Kidney (tissue), 14 donors: ENCODE results near the gene ETNPPL. TPM values are rescaled to one million over a fixed set of nuclear protein-coding genes. Genes with fewer than 3 reads are reported as not detected.
A peak's percentile ranks its signal among the peaks of the same experiment; 100 is the strongest.

Experiments
- DNase-seq, 5 donors: peaks; one replicate each; pipeline ENCODE4 v3.0.0-alpha.2; 2013 to 2020
- FAIRE-seq: peaks from 2 replicates; lab custom pipeline; 2012; peaks lifted over from hg19 to GRCh38; lab: Jason Lieb, UNC
- H3K27ac ChIP-seq, 2 donors: one replicate each; pipeline ENCODE4 v1.7.0; 2013; ENCODE audit warnings: low read depth in 2 of 2, low read length in 2 of 2, inconsistent platforms in 1 of 2
- H3K27me3 ChIP-seq: one replicate; pipeline ENCODE4 v1.7.1; 2013; ENCODE audit warnings: low read length, inconsistent platforms; ENCODE audit not compliant: control insufficient read depth, insufficient read depth
- H3K36me3 ChIP-seq, 3 donors: one replicate each; pipeline versions ENCODE4 v1.7.0 to v1.7.1; 2013; ENCODE audit warnings: low read length in 3 of 3, control low read depth in 1 of 3, inconsistent platforms in 1 of 3; ENCODE audit not compliant: insufficient read depth in 3 of 3, control insufficient read depth in 2 of 3
- H3K4me1 ChIP-seq, 3 donors: one replicate each; pipeline versions ENCODE4 v1.7.0 to v1.7.1; 2013; ENCODE audit warnings: low read length in 3 of 3, inconsistent platforms in 1 of 3, low read depth in 1 of 3; ENCODE audit not compliant: control insufficient read depth in 2 of 3, insufficient read depth in 2 of 3
- H3K4me3 ChIP-seq, 3 donors: one replicate each; pipeline versions ENCODE4 v1.7.0 to v1.8.1; 2013; ENCODE audit warnings: low read length in 3 of 3, control low read depth in 1 of 3, inconsistent platforms in 1 of 3
- H3K9ac ChIP-seq, 3 donors: one replicate each; pipeline versions ENCODE4 v1.7.0 to v1.7.1; 2013; ENCODE audit warnings: low read length in 3 of 3, control low read depth in 1 of 3, inconsistent platforms in 1 of 3
- H3K9me3 ChIP-seq, 3 donors: one replicate each; pipeline versions ENCODE4 v1.7.0 to v1.7.1; 2013; ENCODE audit warnings: low read length in 3 of 3, control low read depth in 1 of 3, inconsistent platforms in 1 of 3; ENCODE audit not compliant: control insufficient read depth in 2 of 3, insufficient read depth in 1 of 3
- CTCF ChIP-seq: IDR thresholded peaks from 3 replicates; pipeline ENCODE4 v1.5.1; 2012; ENCODE audit warnings: mild to moderate bottlenecking, moderate library complexity, borderline replicate concordance; ENCODE audit not compliant: insufficient read depth; ENCODE audit errors: extremely low read depth
- intact Hi-C: fragments of 100-400 bp; cut with DNase I; formaldehyde crosslinking; loops from one replicate; pipeline ENCODE4 v1.11.1; 2022
- polyA plus RNA-seq: library from polyadenylated mRNA; stranded (reverse); fragments of 350-450 nt; fragmentation: Illumina TruSeq; extraction: RNeasy Lipid Tissue Mini Kit (QIAGEN cat#74804); gene quantifications from one replicate; pipeline ENCODE4 v1.2.3, GENCODE V29; 2014; ENCODE audit warnings: low read depth, low replicate concordance; ENCODE audit not compliant: insufficient read depth
- total RNA-seq: library from RNA; stranded (reverse); fragmentation: NEBNext Ultra II Directional; extraction: Animal tissue kit (Norgen Biotek cat#: 25700); gene quantifications from one replicate; pipeline ENCODE4 v1.2.1, GENCODE V29; 2021
- donor health status: control.
- donor health status: control.
- donor health status: control.
- donor health status: control.
- donor health status: control.
- donor health status: DM: yes; HTN: yes; CAD: no.
- donor health status: Normal renal cell carcinoma (clear cell type).

ETNPPL gene
- total and polyA plus RNA-seq, 2 donors from 2014 or later = 1.7 TPM; not detected in 1

GRCh38 chr4:108774809-108775530, 12.1 kb upstream of the ETNPPL start:
- no peaks in the 10 kb centered on the region for H3K9me3 ChIP-seq
- intact Hi-C loops = no loop called here
- peak; percentile 14 for TF ChIP-seq CTCF
- no peak overlapping the region for H3K9ac ChIP-seq
- no peak for FAIRE-seq
- no peaks in the 10 kb centered on the region for H3K27me3 ChIP-seq
- no peak overlapping the region for H3K27ac ChIP-seq
- no peaks in the 10 kb centered on the region for H3K4me1 ChIP-seq
- no peak overlapping the region for H3K4me3 ChIP-seq
- H3K36me3 ChIP-seq = no peaks in the 10 kb centered on the region
- no peak for DNase-seq

GRCh38 chr4:108772402-108772801, 9.5 kb upstream of the ETNPPL start:
- H3K27ac ChIP-seq = no peak overlapping the region
- no peaks in the 10 kb centered on the region for H3K4me1 ChIP-seq
- no peaks in the 10 kb centered on the region for H3K9me3 ChIP-seq
- intact Hi-C loops = no loop called here
- no peak overlapping the region for H3K9ac ChIP-seq
- TF ChIP-seq CTCF = no peak
- no peaks in the 10 kb centered on the region for H3K36me3 ChIP-seq
- no peak for FAIRE-seq
- DNase-seq = no peak
- H3K4me3 ChIP-seq = no peak overlapping the region
- H3K27me3 ChIP-seq = no peaks in the 10 kb centered on the region

- TF ChIP-seq CTCF = no peak
- Histone ChIP-seq H3K9me3 (no peaks in the 10 kb centered on the region), H3K36me3 (no peaks in the 10 kb centered on the region), H3K9ac (no peak overlapping the region), H3K27ac (no peak overlapping the region), H3K27me3 (no peaks in the 10 kb centered on the region), H3K4me3 (no peak overlapping the region), H3K4me1 (no peaks in the 10 kb centered on the region)
- FAIRE-seq (no peak), DNase-seq (no peak)
- intact Hi-C loops = no loop called here
These were observed 3.2 kb upstream of the ETNPPL start for GRCh38 chr4:108766058-108766457.
